HG03432 (cell line): Measurements from ENCODE around the gene LAS1L.
"Not testable (repeated sequence)": the region's sequence is repeated elsewhere in the genome, so short reads cannot be mapped to it uniquely, and the experiment has no call there.

Source experiments
- ATAC-seq: cut with Tn5 transposase; IDR thresholded peaks from one replicate; pipeline ENCODE4 v1.9.1; 2021; ENCODE audit warnings: mild to moderate bottlenecking, moderate library complexity; ENCODE audit not compliant: unreplicated experiment

The LAS1L gene

GRCh38 chrX:65518980-65519379, 15.6 kb downstream of the LAS1L start:
- not testable (repeated sequence) for ATAC-seq

- ATAC-seq = no peak
Observed at GRCh38 chrX:65517923-65518322, 16.7 kb downstream of the LAS1L start.

DNA sequence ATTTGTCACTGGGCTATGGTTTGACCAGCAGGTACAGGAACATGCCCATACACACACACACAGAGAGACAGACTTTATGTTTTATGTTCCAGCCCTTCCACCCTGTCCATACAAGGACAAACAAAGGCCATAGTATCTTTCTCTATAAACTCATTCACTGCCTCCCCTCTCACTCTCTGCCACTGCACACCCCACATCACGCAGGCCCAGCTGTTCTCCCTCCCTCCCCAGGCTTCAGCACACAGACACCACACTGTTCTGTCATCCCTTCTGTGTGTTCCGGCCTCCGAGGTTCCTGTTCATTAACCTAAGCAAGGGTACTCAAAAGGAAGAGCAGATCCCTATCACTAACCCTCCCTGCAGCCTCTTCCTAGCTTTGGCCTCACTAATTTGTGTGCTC, 17.8 kb downstream of the LAS1L start:
- ATAC-seq = no peak

- ATAC-seq = no peak
Observed at GRCh38 chrX:65513610-65514009, 21.0 kb downstream of the LAS1L start.

DNA sequence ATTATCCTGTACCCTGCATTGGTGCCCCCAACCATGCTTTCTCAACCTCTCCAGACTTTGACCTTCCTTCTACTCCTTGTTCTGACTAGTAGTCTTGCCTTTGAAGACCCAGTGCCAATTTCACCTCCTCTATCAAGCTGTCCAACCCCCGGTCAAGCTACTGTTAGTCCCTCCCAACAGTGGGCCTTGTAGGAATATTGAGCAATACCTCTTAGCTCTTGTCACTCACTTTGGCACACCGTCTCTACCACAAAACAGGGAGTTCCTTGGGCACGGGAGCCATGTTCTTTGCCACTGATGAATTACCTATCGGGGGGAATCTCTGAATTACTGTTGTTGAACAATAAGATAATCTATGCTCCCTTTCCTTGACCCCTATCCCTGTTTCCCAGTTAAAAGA, 25.2 kb downstream of the LAS1L start:
- no peak for ATAC-seq

DNA sequence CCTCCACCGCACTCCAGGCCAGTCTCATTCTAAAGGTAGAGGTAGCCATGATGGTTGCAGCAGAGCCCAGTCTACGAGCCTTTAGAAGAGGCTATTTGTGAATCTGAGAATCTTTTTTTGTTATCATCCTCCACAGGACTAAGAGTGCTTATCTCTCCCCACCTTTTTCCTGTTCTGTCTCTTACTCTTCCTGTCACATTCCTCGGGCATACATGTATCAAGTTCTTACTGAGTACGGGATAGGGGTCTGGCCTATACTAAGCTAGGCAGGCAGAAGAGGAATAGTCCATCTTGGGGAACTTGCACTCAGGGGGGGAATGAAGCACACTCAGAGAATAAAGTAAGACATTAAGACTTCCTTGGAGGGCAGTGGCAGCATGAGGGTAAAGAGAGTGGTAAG, 25.7 kb downstream of the LAS1L start:
- no peak for ATAC-seq

DNA sequence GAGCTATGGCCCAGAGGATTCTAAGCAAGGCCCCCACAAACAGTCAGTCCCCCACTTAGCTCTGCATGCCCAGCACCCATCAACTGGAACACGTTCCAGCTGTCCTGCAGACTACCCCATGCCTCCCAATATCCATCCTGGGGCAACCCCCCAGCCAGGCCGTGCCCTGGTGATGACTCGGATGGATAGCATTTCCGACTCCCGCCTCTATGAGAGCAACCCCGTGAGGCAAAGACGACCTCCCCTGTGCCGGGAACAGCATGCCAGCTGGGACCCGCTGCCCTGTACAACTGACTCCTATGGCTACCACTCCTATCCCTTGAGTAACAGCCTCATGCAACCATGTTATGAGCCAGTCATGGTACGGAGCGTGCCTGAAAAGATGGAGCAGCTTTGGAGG, 32.0 kb downstream of the LAS1L start:
- ATAC-seq = no peak

DNA sequence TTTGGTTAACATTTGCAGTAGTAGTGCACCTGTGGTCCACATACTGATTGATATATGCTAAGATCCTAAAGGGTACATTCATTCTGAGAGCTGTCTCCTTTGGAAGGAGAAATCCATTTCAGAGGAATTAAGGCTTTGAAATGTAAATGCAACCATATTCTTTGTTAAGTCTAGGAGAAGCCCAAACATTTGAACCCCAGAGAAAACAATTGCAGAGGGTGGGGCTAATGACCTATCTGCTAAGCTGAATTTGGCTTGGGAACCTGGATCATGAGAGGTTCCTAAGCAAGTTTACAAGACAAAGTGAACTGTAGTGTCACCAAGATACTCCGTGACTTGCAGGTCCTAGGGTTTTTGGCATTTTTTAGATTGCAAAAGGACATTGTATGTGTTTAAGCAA, 41.2 kb downstream of the LAS1L start:
- no peak for ATAC-seq

GRCh38 chrX:65491620-65492019, 43.0 kb downstream of the LAS1L start:
- no peak for ATAC-seq

- ATAC-seq = no peak
Observed at GRCh38 chrX:65488495-65488894, 46.1 kb downstream of the LAS1L start.

GRCh38 chrX:65480960-65481359, 53.6 kb downstream of the LAS1L start:
- no peak for ATAC-seq

GRCh38 chrX:65479102-65479501, 55.5 kb downstream of the LAS1L start:
- ATAC-seq = not testable (repeated sequence)

DNA sequence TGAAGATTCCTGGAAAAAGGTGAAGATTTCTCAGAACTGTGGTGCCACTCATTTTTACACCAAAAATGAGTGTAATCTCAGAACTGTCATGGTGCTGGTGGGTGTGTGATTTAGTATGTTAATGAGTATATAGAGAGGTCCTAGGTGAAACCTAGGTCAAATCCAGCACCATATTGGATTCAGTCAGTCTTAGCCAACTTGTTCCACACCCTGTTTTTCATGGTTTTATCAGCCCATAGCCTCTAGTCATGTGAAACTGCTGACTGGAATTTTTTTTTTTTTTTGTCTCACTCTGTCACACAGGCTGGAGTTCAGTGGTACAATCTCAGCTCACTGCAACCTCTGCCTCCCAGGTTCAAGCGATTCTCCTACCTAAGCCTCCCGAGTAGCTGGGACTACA, 58.0 kb downstream of the LAS1L start:
- no peak for ATAC-seq

- no peak for ATAC-seq
Observed at GRCh38 chrX:65463550-65463949, 71.0 kb downstream of the LAS1L start.
